ENCODE measurements around the gene TREX2. TPM values are rescaled to one million over a fixed set of nuclear protein-coding genes. Genes with fewer than 3 reads are reported as not detected.

The TREX2 gene, protein sequence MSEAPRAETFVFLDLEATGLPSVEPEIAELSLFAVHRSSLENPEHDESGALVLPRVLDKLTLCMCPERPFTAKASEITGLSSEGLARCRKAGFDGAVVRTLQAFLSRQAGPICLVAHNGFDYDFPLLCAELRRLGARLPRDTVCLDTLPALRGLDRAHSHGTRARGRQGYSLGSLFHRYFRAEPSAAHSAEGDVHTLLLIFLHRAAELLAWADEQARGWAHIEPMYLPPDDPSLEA
- total RNA-seq (2014; rRNA removed; shearing (Covaris generic)) (1.7 and 4.6 TPM in 2 replicates), polyA plus RNA-seq (2016; fragmentation: Nextera tagmentation; extraction: Ambion mirVana) (0.28 and 0.81 TPM in 2 replicates)
- long read RNA-seq, partial matches to known transcripts = 2 of 5 reads
- long read RNA-seq, other reads (novel, unspliced or antisense) = 3 of 5 reads

DNA sequence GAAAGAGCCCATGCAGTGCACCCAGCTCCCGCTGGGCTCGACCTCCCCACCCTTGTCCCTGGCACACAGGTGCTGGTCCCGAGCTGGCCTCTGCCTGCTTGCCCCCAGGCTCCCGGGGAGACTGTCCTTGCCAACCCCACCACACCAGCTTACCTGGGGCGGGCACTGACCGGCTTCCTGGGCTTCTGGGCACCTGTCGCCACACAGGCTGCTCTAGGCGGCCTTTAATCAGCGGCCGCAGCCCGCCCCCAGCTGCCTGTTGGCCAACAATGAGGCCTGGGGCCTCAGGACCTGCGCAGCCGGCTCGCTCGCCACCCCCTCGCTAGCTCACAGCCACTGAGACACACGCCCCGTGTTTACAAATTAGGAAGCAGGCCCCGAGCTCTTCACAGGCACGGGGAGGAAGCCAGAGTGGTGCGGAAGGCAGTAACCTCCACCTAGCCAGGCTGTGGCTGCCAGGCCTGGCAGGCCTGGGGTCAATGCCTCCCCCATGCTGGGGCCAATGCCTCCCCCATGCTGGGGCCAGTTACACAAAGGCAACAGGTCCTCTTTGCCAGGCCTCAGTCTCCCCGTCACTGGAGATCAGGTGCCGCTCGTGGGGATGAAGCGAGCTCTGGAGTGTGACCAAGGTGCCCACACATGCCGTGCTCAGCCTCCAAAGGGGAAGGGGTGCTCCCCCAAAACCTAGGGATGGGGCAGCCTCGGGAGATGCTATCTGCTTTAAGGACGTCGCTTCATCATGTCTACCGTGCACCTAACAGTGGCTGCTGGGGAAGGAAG lies at the start of gene TREX2:
TREX2 (minus strand) TSS at position 201 of the 780 bp plus-strand sequence. CDS start 626 bp downstream, outside the sequence.
- Histone ChIP-seq H4K20me1 (replicated peaks; ENCODE audit: insufficient read depth) (no peaks in the 10 kb centered on the region), H3K9me2 (ENCODE audit: insufficient read depth) (no peaks in the 10 kb centered on the region), H3K79me2 (replicated peaks; ENCODE audit: insufficient read depth) (no peaks in the 10 kb centered on the region), H3F3A (replicated peaks; ENCODE audit: low read depth) (no peaks in the 10 kb centered on the region), H3K4me3 (no peak within 1 kb of the TSS), H3K4me2 (no peak within 1 kb of the TSS), H2AFZ (no peak within 1 kb of the TSS), H3K27me3 (ENCODE audit: insufficient read depth) (no peaks in the 10 kb centered on the region), H3K36me3 (ENCODE audit: insufficient read depth) (no peaks in the 10 kb centered on the region), H3K4me1 (ENCODE audit: insufficient read depth) (no peaks in the 10 kb centered on the region), H3K27ac (ENCODE audit: low read depth) (no peak within 1 kb of the TSS)
- DNase-seq (ENCODE audit: low spot score) = no peak
- Mint-ChIP-seq H3K36me3 (ENCODE audit: low read depth) (no peaks in the 10 kb centered on the region), H3K27me3 (ENCODE audit: insufficient read depth, low read depth, poor library complexity) (peaks cover 5% of the 10 kb centered on the region), H3K4me1 (no peaks in the 10 kb centered on the region), H3K27ac (no peak within 1 kb of the TSS), H3K9me3 (no peaks in the 10 kb centered on the region), H3K4me3 (no peak within 1 kb of the TSS)
- ATAC-seq = no peak
- no peak for TF ChIP-seq REST (IDR thresholded peaks at IDR 0.05; ENCODE audit: unreplicated experiment)
- no peak for TF ChIP-seq POLR2AphosphoS5 (IDR thresholded peaks at IDR 0.05; ENCODE audit: low read depth)

DNA sequence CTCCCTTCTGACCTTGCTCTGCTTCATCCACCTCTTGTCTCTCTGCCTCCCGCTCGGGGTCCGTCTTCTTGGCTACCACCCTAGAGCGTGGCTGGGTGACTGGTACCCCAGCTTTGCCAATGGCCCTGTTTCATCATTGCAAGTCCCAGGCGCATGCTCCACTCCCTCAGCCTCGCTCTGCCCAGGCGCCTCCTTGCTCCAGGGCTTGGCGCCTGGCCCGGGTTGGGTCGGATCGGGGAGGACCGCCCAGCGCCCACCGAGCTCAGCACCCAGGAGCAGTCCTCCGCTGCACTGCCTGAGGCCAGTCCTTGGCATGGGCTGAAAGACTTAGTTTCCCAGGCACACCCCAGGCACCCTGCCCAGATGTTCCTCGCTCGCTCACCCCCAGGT lies 49.5 kb upstream of the TREX2 start:
- Mint-ChIP-seq H3K27me3 (ENCODE audit: insufficient read depth, low read depth, poor library complexity) (peaks cover 2% of the 10 kb centered on the region), H3K36me3 (ENCODE audit: low read depth) (no peaks in the 10 kb centered on the region), H3K4me1 (peaks cover 5% of the 10 kb centered on the region), H3K27ac (no peak overlapping the region), H3K9me3 (no peaks in the 10 kb centered on the region), H3K4me3 (peak overlapping the region; percentile 54)
- ATAC-seq = peak; percentile 12
- H2AFZ ChIP-seq = no peak overlapping the region
- DNase-seq (ENCODE audit: low spot score) = no peak
- H4K20me1 ChIP-seq (replicated peaks; ENCODE audit: insufficient read depth) = no peaks in the 10 kb centered on the region
- H3K36me3 ChIP-seq (ENCODE audit: insufficient read depth) = no peaks in the 10 kb centered on the region
- H3K9me2 ChIP-seq (ENCODE audit: insufficient read depth) = no peaks in the 10 kb centered on the region
- H3K4me1 ChIP-seq (ENCODE audit: insufficient read depth) = no peaks in the 10 kb centered on the region
- H3K4me2 ChIP-seq = peak overlapping the region; percentile 66; the same call in 1 of the 2 replicates
- H3K79me2 ChIP-seq (replicated peaks; ENCODE audit: insufficient read depth) = no peaks in the 10 kb centered on the region
- H3K4me3 ChIP-seq = 0 out of 2 replicates have a peak overlapping the region, but pooled peaks have one; percentile 38
- H3K27me3 ChIP-seq (ENCODE audit: insufficient read depth) = no peaks in the 10 kb centered on the region
- H3K27ac ChIP-seq (ENCODE audit: low read depth) = no peak overlapping the region
- H3F3A ChIP-seq (replicated peaks; ENCODE audit: low read depth) = no peaks in the 10 kb centered on the region
- TF ChIP-seq CREB1 (CRISPR knock-in tag; IDR thresholded peaks at IDR 0.05; ENCODE audit: low read depth) (no peak), EZH2 (IDR thresholded peaks at IDR 0.05; ENCODE audit: low read depth, unreplicated experiment) (no peak), ZNF331 (CRISPR knock-in tag; IDR thresholded peaks at IDR 0.05; ENCODE audit: low read depth) (no peak), STAT1 (IDR thresholded peaks at IDR 0.05; ENCODE audit: unreplicated experiment) (no peak), POLR2AphosphoS5 (IDR thresholded peaks at IDR 0.05; ENCODE audit: low read depth) (no peak), JUNB (IDR thresholded peaks at IDR 0.05; ENCODE audit: unreplicated experiment) (no peak), NANOG (IDR thresholded peaks at IDR 0.05; ENCODE audit: borderline replicate concordance) (no peak), CTCF (conservative IDR thresholded peaks at IDR 0.05; ENCODE audit: low read depth in 2 of 2) (no peak), EZH2phosphoT487 (IDR thresholded peaks at IDR 0.05; ENCODE audit: unreplicated experiment) (no peak), ZNF114 (CRISPR knock-in tag; IDR thresholded peaks at IDR 0.05) (no peak)

All from GM23338 (cell line).